Kidney (tissue), 14 donors: ENCODE results near the gene ATP8A2. TPM values are rescaled to one million over a fixed set of nuclear protein-coding genes. Genes with fewer than 3 reads are reported as not detected.

ENCODE experiments used
- DNase-seq, 5 donors: peaks; one replicate each; pipeline ENCODE4 v3.0.0-alpha.2; 2013 to 2020
- FAIRE-seq: peaks from 2 replicates; lab custom pipeline; 2012; peaks lifted over from hg19 to GRCh38; lab: Jason Lieb, UNC
- H3K27ac ChIP-seq, 2 donors: one replicate each; pipeline ENCODE4 v1.7.0; 2013; ENCODE audit warnings: low read depth in 2 of 2, low read length in 2 of 2, inconsistent platforms in 1 of 2
- H3K27me3 ChIP-seq: one replicate; pipeline ENCODE4 v1.7.1; 2013; ENCODE audit warnings: low read length, inconsistent platforms; ENCODE audit not compliant: control insufficient read depth, insufficient read depth
- H3K36me3 ChIP-seq, 3 donors: one replicate each; pipeline versions ENCODE4 v1.7.0 to v1.7.1; 2013; ENCODE audit warnings: low read length in 3 of 3, control low read depth in 1 of 3, inconsistent platforms in 1 of 3; ENCODE audit not compliant: insufficient read depth in 3 of 3, control insufficient read depth in 2 of 3
- H3K4me1 ChIP-seq, 3 donors: one replicate each; pipeline versions ENCODE4 v1.7.0 to v1.7.1; 2013; ENCODE audit warnings: low read length in 3 of 3, inconsistent platforms in 1 of 3, low read depth in 1 of 3; ENCODE audit not compliant: control insufficient read depth in 2 of 3, insufficient read depth in 2 of 3
- H3K4me3 ChIP-seq, 3 donors: one replicate each; pipeline versions ENCODE4 v1.7.0 to v1.8.1; 2013; ENCODE audit warnings: low read length in 3 of 3, control low read depth in 1 of 3, inconsistent platforms in 1 of 3
- H3K9ac ChIP-seq, 3 donors: one replicate each; pipeline versions ENCODE4 v1.7.0 to v1.7.1; 2013; ENCODE audit warnings: low read length in 3 of 3, control low read depth in 1 of 3, inconsistent platforms in 1 of 3
- H3K9me3 ChIP-seq, 3 donors: one replicate each; pipeline versions ENCODE4 v1.7.0 to v1.7.1; 2013; ENCODE audit warnings: low read length in 3 of 3, control low read depth in 1 of 3, inconsistent platforms in 1 of 3; ENCODE audit not compliant: control insufficient read depth in 2 of 3, insufficient read depth in 1 of 3
- intact Hi-C: fragments of 100-400 bp; cut with DNase I; formaldehyde crosslinking; loops from one replicate; pipeline ENCODE4 v1.11.1; 2022
- polyA plus RNA-seq: library from polyadenylated mRNA; stranded (reverse); fragments of 350-450 nt; fragmentation: Illumina TruSeq; extraction: RNeasy Lipid Tissue Mini Kit (QIAGEN cat#74804); gene quantifications from one replicate; pipeline ENCODE4 v1.2.3, GENCODE V29; 2014; ENCODE audit warnings: low read depth, low replicate concordance; ENCODE audit not compliant: insufficient read depth
- total RNA-seq: library from RNA; stranded (reverse); fragmentation: NEBNext Ultra II Directional; extraction: Animal tissue kit (Norgen Biotek cat#: 25700); gene quantifications from one replicate; pipeline ENCODE4 v1.2.1, GENCODE V29; 2021
- TF ChIP-seq, protein P1 (sequence below): IDR thresholded peaks from 3 replicates; pipeline ENCODE4 v1.5.1; 2012; ENCODE audit warnings: mild to moderate bottlenecking, moderate library complexity, borderline replicate concordance; ENCODE audit not compliant: insufficient read depth; ENCODE audit errors: extremely low read depth
- donor health status: control.
- donor health status: control.
- donor health status: control.
- donor health status: control.
- donor health status: control.
- donor health status: DM: yes; HTN: yes; CAD: no.
- donor health status: Normal renal cell carcinoma (clear cell type).

The ATP8A2 gene
- total and polyA plus RNA-seq, 2 donors from 2014 or later, result 0.50 to 0.73 TPM

DNA sequence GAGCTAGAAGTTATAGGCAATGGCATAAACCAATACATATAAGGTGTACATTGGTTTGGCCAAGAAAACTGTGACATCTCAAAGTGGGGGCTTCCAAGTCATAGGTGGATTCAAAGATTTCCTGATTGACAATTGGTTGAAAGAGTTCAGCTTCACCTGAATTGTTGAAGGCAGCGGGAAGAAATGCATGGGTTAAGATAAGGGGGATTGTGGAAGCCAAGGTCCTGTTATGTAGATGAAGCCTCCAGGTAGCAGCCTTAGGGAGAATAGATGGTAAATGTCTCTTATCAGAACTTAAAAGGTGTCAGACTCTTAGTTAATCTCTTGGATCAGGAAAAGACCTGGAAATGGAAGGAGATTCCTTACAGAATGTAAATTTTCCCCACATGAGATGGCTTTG lies 26.0 kb downstream of the ATP8A2 start:
- Histone ChIP-seq H3K36me3 (no peaks in the 10 kb centered on the region), H3K9me3 (no peaks in the 10 kb centered on the region), H3K4me3 (no peak overlapping the region), H3K9ac (no peak overlapping the region), H3K27me3 (no peaks in the 10 kb centered on the region), H3K27ac (no peak overlapping the region), H3K4me1 (no peaks in the 10 kb centered on the region)
- DNase-seq (no peak), FAIRE-seq (no peak)
- intact Hi-C loops, result no loop called here
- TF ChIP-seq, protein P1, sequence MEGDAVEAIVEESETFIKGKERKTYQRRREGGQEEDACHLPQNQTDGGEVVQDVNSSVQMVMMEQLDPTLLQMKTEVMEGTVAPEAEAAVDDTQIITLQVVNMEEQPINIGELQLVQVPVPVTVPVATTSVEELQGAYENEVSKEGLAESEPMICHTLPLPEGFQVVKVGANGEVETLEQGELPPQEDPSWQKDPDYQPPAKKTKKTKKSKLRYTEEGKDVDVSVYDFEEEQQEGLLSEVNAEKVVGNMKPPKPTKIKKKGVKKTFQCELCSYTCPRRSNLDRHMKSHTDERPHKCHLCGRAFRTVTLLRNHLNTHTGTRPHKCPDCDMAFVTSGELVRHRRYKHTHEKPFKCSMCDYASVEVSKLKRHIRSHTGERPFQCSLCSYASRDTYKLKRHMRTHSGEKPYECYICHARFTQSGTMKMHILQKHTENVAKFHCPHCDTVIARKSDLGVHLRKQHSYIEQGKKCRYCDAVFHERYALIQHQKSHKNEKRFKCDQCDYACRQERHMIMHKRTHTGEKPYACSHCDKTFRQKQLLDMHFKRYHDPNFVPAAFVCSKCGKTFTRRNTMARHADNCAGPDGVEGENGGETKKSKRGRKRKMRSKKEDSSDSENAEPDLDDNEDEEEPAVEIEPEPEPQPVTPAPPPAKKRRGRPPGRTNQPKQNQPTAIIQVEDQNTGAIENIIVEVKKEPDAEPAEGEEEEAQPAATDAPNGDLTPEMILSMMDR, result no peak

GRCh38 chr13:25400925-25401324 lies 29.2 kb downstream of the ATP8A2 start:
- intact Hi-C loops, result no loop called here
- Histone ChIP-seq H3K9me3 (no peaks in the 10 kb centered on the region), H3K27ac (no peak overlapping the region), H3K36me3 (no peaks in the 10 kb centered on the region), H3K4me1 (no peaks in the 10 kb centered on the region), H3K9ac (no peak overlapping the region), H3K27me3 (no peaks in the 10 kb centered on the region), H3K4me3 (no peak overlapping the region)
- DNase-seq, result no peak
- TF ChIP-seq, protein P1, result no peak
- FAIRE-seq, result no peak

DNA sequence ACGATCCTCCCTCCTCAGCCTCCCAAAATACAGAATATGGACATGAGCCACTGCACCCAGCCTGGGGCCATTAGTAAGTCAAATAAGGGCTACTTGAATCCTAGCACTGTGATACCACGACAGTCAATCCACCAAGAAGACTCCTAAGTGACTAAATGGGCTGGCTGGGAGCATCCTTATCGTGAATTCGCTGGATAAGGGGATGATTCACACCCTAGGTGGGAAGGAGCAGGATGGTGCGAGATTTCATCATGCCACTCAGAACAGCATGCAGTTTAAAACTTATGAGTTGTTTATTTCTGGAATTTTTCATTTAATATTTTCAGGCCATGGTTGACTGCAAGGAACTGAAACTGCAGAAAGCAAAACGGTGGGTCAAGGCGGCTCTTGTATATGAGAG lies 30.2 kb downstream of the ATP8A2 start:
- Histone ChIP-seq H3K27ac (no peak overlapping the region), H3K9me3 (no peaks in the 10 kb centered on the region), H3K9ac (no peak overlapping the region), H3K36me3 (no peaks in the 10 kb centered on the region), H3K27me3 (no peaks in the 10 kb centered on the region), H3K4me3 (no peak overlapping the region), H3K4me1 (no peaks in the 10 kb centered on the region)
- intact Hi-C loops, result no loop called here
- DNase-seq, result no peak
- no peak for FAIRE-seq
- TF ChIP-seq, protein P1, result no peak

GRCh38 chr13:25406377-25406776 lies 34.6 kb downstream of the ATP8A2 start:
- Histone ChIP-seq H3K9me3 (peaks cover 0 to 5% (median 0%) of the 10 kb centered on the region in 3 donors), H3K4me3 (no peak overlapping the region), H3K4me1 (no peaks in the 10 kb centered on the region), H3K36me3 (no peaks in the 10 kb centered on the region), H3K27me3 (no peaks in the 10 kb centered on the region), H3K9ac (no peak overlapping the region), H3K27ac (no peak overlapping the region)
- DNase-seq (no peak), FAIRE-seq (no peak)
- intact Hi-C loops, result no loop called here
- TF ChIP-seq, protein P1, result no peak
